Omental fat pad (tissue), 4 donors: ENCODE measurements around the gene ECE2. TPM values are rescaled to one million over a fixed set of nuclear protein-coding genes. Genes with fewer than 3 reads are reported as not detected.

ENCODE experiments used
- ATAC-seq: fragments of 150-250 bp; one replicate; pipeline ENCODE4 v1.9.1; 2016; ENCODE audit warnings: mild to moderate bottlenecking, moderate library complexity; ENCODE audit not compliant: low FRiP score
- DNase-seq: peaks from one replicate; pipeline ENCODE4 v3.0.0-alpha.2; 2019; ENCODE audit warnings: low spot score
- total RNA-seq, 4 donors: library from RNA; depleted of rRNA; stranded (reverse); fragments of >200 nt; gene quantifications; one replicate each; pipeline ENCODE4 v1.1.0, GENCODE V29; 2016
- TF ChIP-seq, protein P1 (sequence below), 3 donors: fragments of 450-650 bp; IDR thresholded peaks; one replicate each; pipeline ENCODE4 v1.5.1; 2016 to 2017; ENCODE audit warnings: antibody characterized with exemption in 3 of 3, mild to moderate bottlenecking in 3 of 3, moderate library complexity in 2 of 3

Gene ECE2
- total RNA-seq, 4 donors from 2014 or later = not detected

DNA sequence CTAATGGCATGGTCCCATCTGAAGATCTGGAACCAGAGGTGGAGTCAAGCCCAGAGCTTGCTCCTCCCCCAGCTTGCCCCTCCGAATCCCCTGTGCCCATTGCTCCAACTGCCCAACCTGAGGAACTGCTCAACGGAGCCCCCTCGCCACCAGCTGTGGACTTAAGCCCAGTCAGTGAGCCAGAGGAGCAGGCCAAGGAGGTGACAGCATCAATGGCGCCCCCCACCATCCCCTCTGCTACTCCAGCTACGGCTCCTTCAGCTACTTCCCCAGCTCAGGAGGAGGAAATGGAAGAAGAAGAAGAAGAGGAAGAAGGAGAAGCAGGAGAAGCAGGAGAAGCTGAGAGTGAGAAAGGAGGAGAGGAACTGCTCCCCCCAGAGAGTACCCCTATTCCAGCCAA lies 45.8 kb downstream of the ECE2 start:
- TF ChIP-seq, protein P1, sequence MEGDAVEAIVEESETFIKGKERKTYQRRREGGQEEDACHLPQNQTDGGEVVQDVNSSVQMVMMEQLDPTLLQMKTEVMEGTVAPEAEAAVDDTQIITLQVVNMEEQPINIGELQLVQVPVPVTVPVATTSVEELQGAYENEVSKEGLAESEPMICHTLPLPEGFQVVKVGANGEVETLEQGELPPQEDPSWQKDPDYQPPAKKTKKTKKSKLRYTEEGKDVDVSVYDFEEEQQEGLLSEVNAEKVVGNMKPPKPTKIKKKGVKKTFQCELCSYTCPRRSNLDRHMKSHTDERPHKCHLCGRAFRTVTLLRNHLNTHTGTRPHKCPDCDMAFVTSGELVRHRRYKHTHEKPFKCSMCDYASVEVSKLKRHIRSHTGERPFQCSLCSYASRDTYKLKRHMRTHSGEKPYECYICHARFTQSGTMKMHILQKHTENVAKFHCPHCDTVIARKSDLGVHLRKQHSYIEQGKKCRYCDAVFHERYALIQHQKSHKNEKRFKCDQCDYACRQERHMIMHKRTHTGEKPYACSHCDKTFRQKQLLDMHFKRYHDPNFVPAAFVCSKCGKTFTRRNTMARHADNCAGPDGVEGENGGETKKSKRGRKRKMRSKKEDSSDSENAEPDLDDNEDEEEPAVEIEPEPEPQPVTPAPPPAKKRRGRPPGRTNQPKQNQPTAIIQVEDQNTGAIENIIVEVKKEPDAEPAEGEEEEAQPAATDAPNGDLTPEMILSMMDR (IDR thresholded peaks at IDR 0.05) = no peak
- no peak for ATAC-seq
- no peak for DNase-seq

GRCh38 chr3:184322731-184323487 lies 47.1 kb downstream of the ECE2 start:
- ATAC-seq = no peak
- TF ChIP-seq, protein P1 (IDR thresholded peaks at IDR 0.05) = no peak
- no peak for DNase-seq

DNA sequence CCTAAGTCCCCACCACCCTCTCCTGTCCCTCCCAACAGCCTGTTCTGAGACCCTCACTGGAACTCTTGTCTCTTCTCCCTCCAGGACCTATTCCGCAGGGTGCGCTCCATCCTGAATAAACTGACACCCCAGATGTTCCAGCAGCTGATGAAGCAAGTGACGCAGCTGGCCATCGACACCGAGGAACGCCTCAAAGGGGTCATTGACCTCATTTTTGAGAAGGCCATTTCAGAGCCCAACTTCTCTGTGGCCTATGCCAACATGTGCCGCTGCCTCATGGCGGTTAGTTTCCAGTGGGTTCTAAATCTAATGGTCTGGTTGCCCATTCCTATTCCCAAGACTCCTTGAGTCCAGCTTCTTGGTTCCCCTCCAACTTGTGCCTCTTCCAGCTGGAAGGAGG lies 47.9 kb downstream of the ECE2 start:
- DNase-seq (no peak), ATAC-seq (no peak)
- TF ChIP-seq, protein P1 (IDR thresholded peaks at IDR 0.05) = no peak

DNA sequence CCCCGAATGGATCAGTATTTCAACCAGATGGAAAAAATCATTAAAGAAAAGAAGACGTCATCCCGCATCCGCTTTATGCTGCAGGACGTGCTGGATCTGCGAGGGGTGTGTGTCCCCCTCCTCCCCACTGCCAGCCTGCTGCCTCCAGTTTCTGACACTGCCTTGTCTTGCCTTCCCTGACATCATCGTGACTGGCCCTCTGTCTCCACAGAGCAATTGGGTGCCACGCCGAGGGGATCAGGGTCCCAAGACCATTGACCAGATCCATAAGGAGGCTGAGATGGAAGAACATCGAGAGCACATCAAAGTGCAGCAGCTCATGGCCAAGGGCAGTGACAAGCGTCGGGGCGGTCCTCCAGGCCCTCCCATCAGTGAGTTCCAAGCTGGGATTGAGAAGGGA lies 49.4 kb downstream of the ECE2 start:
- ATAC-seq (no peak), DNase-seq (no peak)
- TF ChIP-seq, protein P1 (IDR thresholded peaks at IDR 0.05) = no peak

GRCh38 chr3:184325715-184326369 lies 50.0 kb downstream of the ECE2 start:
- no peak for ATAC-seq

GRCh38 chr3:184327171-184327570 lies 51.3 kb downstream of the ECE2 start:
- TF ChIP-seq, protein P1 (IDR thresholded peaks at IDR 0.05) = no peak
- no peak for ATAC-seq
- DNase-seq = no peak

More at GRCh38 chr3:184325715-184326369, 50.0 kb downstream of the ECE2 start:
- no peak for DNase-seq
- TF ChIP-seq, protein P1 (IDR thresholded peaks at IDR 0.05) = no peak

GRCh38 chr3:184328516-184328915 lies 52.7 kb downstream of the ECE2 start:
- ATAC-seq (no peak), DNase-seq (no peak)
- TF ChIP-seq, protein P1 (IDR thresholded peaks at IDR 0.05) = no peak
